ENCODE measurements around the gene CDK5RAP2. TPM values are rescaled to one million over a fixed set of nuclear protein-coding genes. Genes with fewer than 3 reads are reported as not detected.
A peak's percentile ranks its signal among the peaks of the same experiment; 100 is the strongest.

Gene CDK5RAP2
- total RNA-seq, 2 experiments from 2014 or later = 76.0 to 81.6 TPM

DNA sequence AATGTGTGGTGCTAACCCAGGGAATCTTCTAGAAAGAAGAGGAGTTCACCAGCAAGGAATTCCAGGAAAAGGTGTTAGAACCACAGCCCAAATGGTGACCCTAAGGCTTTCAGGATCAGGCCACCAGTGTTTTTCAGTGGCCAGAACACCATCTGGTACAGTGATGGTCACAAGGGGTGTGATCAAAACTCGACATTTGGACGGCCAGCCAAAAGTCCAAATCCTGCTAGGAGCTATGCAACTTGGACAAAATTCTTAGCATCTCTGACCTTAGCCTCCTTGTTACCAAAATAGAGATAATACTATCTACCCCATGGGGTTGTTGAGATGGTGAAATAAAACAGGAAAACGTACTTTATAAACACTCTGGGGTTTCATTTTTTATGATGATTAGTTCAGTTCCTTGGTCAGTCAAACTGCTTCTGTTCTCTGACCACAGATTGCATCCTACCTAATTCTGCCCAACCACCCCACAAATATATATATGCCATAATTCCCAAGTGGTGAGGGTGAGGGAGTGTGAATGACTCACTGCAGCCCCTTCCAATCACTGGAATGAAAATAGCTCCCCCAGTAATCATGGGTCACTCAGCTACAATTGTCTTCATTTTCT lies 210.3 kb downstream of the CDK5RAP2 start:
- H3K4me3 ChIP-seq (ENCODE audit: low read depth, low read length, poor library complexity, severe bottlenecking) = no peak overlapping the region
- BruUV-seq (replicated peaks) = no TSS peak
- H3K79me2 ChIP-seq (ENCODE audit: insufficient read depth, low read depth, low read length) = no peaks in the 10 kb centered on the region
- TF ChIP-seq, protein P1, sequence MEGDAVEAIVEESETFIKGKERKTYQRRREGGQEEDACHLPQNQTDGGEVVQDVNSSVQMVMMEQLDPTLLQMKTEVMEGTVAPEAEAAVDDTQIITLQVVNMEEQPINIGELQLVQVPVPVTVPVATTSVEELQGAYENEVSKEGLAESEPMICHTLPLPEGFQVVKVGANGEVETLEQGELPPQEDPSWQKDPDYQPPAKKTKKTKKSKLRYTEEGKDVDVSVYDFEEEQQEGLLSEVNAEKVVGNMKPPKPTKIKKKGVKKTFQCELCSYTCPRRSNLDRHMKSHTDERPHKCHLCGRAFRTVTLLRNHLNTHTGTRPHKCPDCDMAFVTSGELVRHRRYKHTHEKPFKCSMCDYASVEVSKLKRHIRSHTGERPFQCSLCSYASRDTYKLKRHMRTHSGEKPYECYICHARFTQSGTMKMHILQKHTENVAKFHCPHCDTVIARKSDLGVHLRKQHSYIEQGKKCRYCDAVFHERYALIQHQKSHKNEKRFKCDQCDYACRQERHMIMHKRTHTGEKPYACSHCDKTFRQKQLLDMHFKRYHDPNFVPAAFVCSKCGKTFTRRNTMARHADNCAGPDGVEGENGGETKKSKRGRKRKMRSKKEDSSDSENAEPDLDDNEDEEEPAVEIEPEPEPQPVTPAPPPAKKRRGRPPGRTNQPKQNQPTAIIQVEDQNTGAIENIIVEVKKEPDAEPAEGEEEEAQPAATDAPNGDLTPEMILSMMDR (conservative IDR thresholded peaks at IDR 0.05; ENCODE audit: low read length) = no peak
- TF ChIP-seq EZH2phosphoT487 (IDR thresholded peaks at IDR 0.05; ENCODE audit: borderline replicate concordance, low read depth, low read length) = no peak
- no peaks in the 10 kb centered on the region for H3K4me1 ChIP-seq (ENCODE audit: insufficient read depth, low read length, poor library complexity, severe bottlenecking)
- no peak overlapping the region for H3K4me2 ChIP-seq (ENCODE audit: low read length)
- no peaks in the 10 kb centered on the region for H3K9me2 ChIP-seq (ENCODE audit: insufficient read depth, low read length)
- no peak for DNase-seq (ENCODE audit: low spot score)
- H2AFZ ChIP-seq (ENCODE audit: low read length) = no peak overlapping the region
- intact Hi-C loops (cut with micrococcal nuclease; ENCODE audit: unreplicated experiment) = no loop called here
- no peaks in the 10 kb centered on the region for H3K9me3 ChIP-seq (ENCODE audit: low read length)
- no peaks in the 10 kb centered on the region for H3K36me3 ChIP-seq (ENCODE audit: insufficient read depth, low read length)
- ChIA-PET POLR2A (interaction anchor here (0.6 kb wide), 1 partner anchor 188 kb away, joined by 4 read pairs; no protein-coding TSS in a partner anchor), CTCF (ENCODE audit: unreplicated experiment) (no interaction called here)
- H4K20me1 ChIP-seq (ENCODE audit: insufficient read depth, low read length) = no peaks in the 10 kb centered on the region
- H3K27ac ChIP-seq (ENCODE audit: low read depth, low read length, poor library complexity, severe bottlenecking) = no peak overlapping the region

DNA sequence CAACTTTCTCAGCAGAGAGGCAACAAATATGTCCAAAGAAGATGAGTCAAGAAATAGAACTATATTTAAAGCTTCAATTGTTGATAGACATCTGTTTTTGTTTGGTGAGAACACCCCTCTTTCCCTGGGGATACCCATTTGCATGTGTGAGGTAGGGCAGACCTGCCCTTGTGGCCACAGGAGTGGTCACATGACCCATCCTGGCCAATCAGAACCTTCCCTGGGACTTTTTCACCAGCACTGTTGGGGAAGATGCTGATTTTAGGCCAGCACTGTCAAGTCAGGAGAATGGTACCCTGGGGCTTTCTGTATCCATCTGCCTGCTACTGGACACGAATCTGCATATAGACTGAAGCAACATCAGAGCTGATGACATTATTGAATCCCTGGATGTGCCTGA lies 211.2 kb downstream of the CDK5RAP2 start:
- H3K4me3 ChIP-seq (ENCODE audit: low read depth, low read length, poor library complexity, severe bottlenecking) = no peak overlapping the region
- H3K27ac ChIP-seq (ENCODE audit: low read depth, low read length, poor library complexity, severe bottlenecking) = no peak overlapping the region
- peak; percentile 8 for DNase-seq (ENCODE audit: low spot score)
- H2AFZ ChIP-seq (ENCODE audit: low read length) = no peak overlapping the region
- H3K9me3 ChIP-seq (ENCODE audit: low read length) = no peaks in the 10 kb centered on the region
- H3K4me1 ChIP-seq (ENCODE audit: insufficient read depth, low read length, poor library complexity, severe bottlenecking) = no peaks in the 10 kb centered on the region
- intact Hi-C loops (cut with micrococcal nuclease; ENCODE audit: unreplicated experiment) = no loop called here
- H3K9me2 ChIP-seq (ENCODE audit: insufficient read depth, low read length) = no peaks in the 10 kb centered on the region
- no peak for TF ChIP-seq EZH2phosphoT487 (IDR thresholded peaks at IDR 0.05; ENCODE audit: borderline replicate concordance, low read depth, low read length)
- TF ChIP-seq, protein P1 (conservative IDR thresholded peaks at IDR 0.05; ENCODE audit: low read length) = no peak
- no peaks in the 10 kb centered on the region for H3K36me3 ChIP-seq (ENCODE audit: insufficient read depth, low read length)
- H3K4me2 ChIP-seq (ENCODE audit: low read length) = no peak overlapping the region
- H4K20me1 ChIP-seq (ENCODE audit: insufficient read depth, low read length) = no peaks in the 10 kb centered on the region
- no TSS peak for BruUV-seq (replicated peaks)
- H3K79me2 ChIP-seq (ENCODE audit: insufficient read depth, low read depth, low read length) = no peaks in the 10 kb centered on the region
- POLR2A ChIA-PET = no interaction called here
- CTCF ChIA-PET (ENCODE audit: unreplicated experiment) = no interaction called here

DNA sequence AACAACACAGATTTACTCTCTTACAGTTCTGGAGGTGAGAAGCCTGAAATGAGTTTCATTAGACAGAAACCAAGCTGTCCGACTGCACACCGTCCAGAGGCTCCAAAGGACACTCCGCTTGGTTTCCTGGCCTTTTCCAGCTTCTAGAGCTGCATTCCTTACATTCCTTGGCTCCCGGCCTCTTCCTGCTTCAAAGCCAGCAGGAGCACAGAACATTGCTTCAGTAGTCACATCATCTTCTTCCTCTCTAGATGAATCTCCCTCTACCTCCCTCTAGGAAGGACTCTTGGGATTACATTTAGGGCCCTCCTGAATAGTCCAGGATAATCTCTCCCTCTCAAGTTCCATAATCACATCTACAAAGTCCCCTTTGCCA lies 213.3 kb downstream of the CDK5RAP2 start:
- intact Hi-C loops (cut with micrococcal nuclease; ENCODE audit: unreplicated experiment) = no loop called here
- TF ChIP-seq, protein P1 (conservative IDR thresholded peaks at IDR 0.05; ENCODE audit: low read length) = no peak
- TF ChIP-seq EZH2phosphoT487 (IDR thresholded peaks at IDR 0.05; ENCODE audit: borderline replicate concordance, low read depth, low read length) = no peak
- Histone ChIP-seq H3K4me2 (ENCODE audit: low read length) (no peak overlapping the region), H3K79me2 (ENCODE audit: insufficient read depth, low read depth, low read length) (no peaks in the 10 kb centered on the region), H4K20me1 (ENCODE audit: insufficient read depth, low read length) (no peaks in the 10 kb centered on the region), H3K4me1 (ENCODE audit: insufficient read depth, low read length, poor library complexity, severe bottlenecking) (no peaks in the 10 kb centered on the region), H2AFZ (ENCODE audit: low read length) (no peak overlapping the region), H3K4me3 (ENCODE audit: low read depth, low read length, poor library complexity, severe bottlenecking) (no peak overlapping the region), H3K9me2 (ENCODE audit: insufficient read depth, low read length) (no peaks in the 10 kb centered on the region), H3K27ac (ENCODE audit: low read depth, low read length, poor library complexity, severe bottlenecking) (no peak overlapping the region), H3K9me3 (ENCODE audit: low read length) (no peaks in the 10 kb centered on the region), H3K36me3 (ENCODE audit: insufficient read depth, low read length) (no peaks in the 10 kb centered on the region)
- no peak for DNase-seq (ENCODE audit: low spot score)
- ChIA-PET CTCF (ENCODE audit: unreplicated experiment) (no interaction called here), POLR2A (no interaction called here)
- no TSS peak for BruUV-seq (replicated peaks)

All from OCI-LY7 (cell line).